Kidney (tissue), 22 donors: ENCODE results near the gene CYP2C18. TPM values are rescaled to one million over a fixed set of nuclear protein-coding genes. Genes with fewer than 3 reads are reported as not detected.
"Not testable (repeated sequence)": the region's sequence is repeated elsewhere in the genome, so short reads cannot be mapped to it uniquely, and the experiment has no call there.

ENCODE experiments used
- DNase-seq, 5 donors: peaks; one replicate each; pipeline ENCODE4 v3.0.0-alpha.2; 2013 to 2020
- FAIRE-seq: peaks from 2 replicates; lab custom pipeline; 2012; peaks lifted over from hg19 to GRCh38; lab: Jason Lieb, UNC
- H3K27ac ChIP-seq, 2 donors: one replicate each; pipeline ENCODE4 v1.7.0; 2013; ENCODE audit warnings: low read depth in 2 of 2, low read length in 2 of 2, inconsistent platforms in 1 of 2
- H3K27me3 ChIP-seq: one replicate; pipeline ENCODE4 v1.7.1; 2013; ENCODE audit warnings: low read length, inconsistent platforms; ENCODE audit not compliant: control insufficient read depth, insufficient read depth
- H3K36me3 ChIP-seq, 3 donors: one replicate each; pipeline versions ENCODE4 v1.7.0 to v1.7.1; 2013; ENCODE audit warnings: low read length in 3 of 3, control low read depth in 1 of 3, inconsistent platforms in 1 of 3; ENCODE audit not compliant: insufficient read depth in 3 of 3, control insufficient read depth in 2 of 3
- H3K4me1 ChIP-seq, 3 donors: one replicate each; pipeline versions ENCODE4 v1.7.0 to v1.7.1; 2013; ENCODE audit warnings: low read length in 3 of 3, inconsistent platforms in 1 of 3, low read depth in 1 of 3; ENCODE audit not compliant: control insufficient read depth in 2 of 3, insufficient read depth in 2 of 3
- H3K4me3 ChIP-seq, 3 donors: one replicate each; pipeline versions ENCODE4 v1.7.0 to v1.8.1; 2013; ENCODE audit warnings: low read length in 3 of 3, control low read depth in 1 of 3, inconsistent platforms in 1 of 3
- H3K9ac ChIP-seq, 3 donors: one replicate each; pipeline versions ENCODE4 v1.7.0 to v1.7.1; 2013; ENCODE audit warnings: low read length in 3 of 3, control low read depth in 1 of 3, inconsistent platforms in 1 of 3
- H3K9me3 ChIP-seq, 3 donors: one replicate each; pipeline versions ENCODE4 v1.7.0 to v1.7.1; 2013; ENCODE audit warnings: low read length in 3 of 3, control low read depth in 1 of 3, inconsistent platforms in 1 of 3; ENCODE audit not compliant: control insufficient read depth in 2 of 3, insufficient read depth in 1 of 3
- CTCF ChIP-seq: IDR thresholded peaks from 3 replicates; pipeline ENCODE4 v1.5.1; 2012; ENCODE audit warnings: mild to moderate bottlenecking, moderate library complexity, borderline replicate concordance; ENCODE audit not compliant: insufficient read depth; ENCODE audit errors: extremely low read depth
- intact Hi-C: fragments of 100-400 bp; cut with DNase I; formaldehyde crosslinking; loops from one replicate; pipeline ENCODE4 v1.11.1; 2022
- long read RNA-seq, 10 donors: library from polyadenylated mRNA in 1 of 10; unstranded in 1 of 10; transcript quantifications; one replicate each; pipeline ENCODE4 v2.0.0 and lab custom pipeline, GENCODE V29; 2021 to 2026
- polyA plus RNA-seq: library from polyadenylated mRNA; stranded (reverse); fragments of 350-450 nt; fragmentation: Illumina TruSeq; extraction: RNeasy Lipid Tissue Mini Kit (QIAGEN cat#74804); gene quantifications from one replicate; pipeline ENCODE4 v1.2.3, GENCODE V29; 2014; ENCODE audit warnings: low read depth, low replicate concordance; ENCODE audit not compliant: insufficient read depth
- total RNA-seq: library from RNA; stranded (reverse); fragmentation: NEBNext Ultra II Directional; extraction: Animal tissue kit (Norgen Biotek cat#: 25700); gene quantifications from one replicate; pipeline ENCODE4 v1.2.1, GENCODE V29; 2021
- donor health status: control.
- donor health status: control.
- donor health status: control.
- donor health status: control.
- donor health status: control.
- donor health status: DM: yes; HTN: yes; CAD: no.
- donor health status: Normal renal cell carcinoma (clear cell type).

Gene CYP2C18
- total RNA-seq: 2.2 TPM
- 0.22 TPM for polyA plus RNA-seq
- long read RNA-seq, donor 1: 0 reads
- long read RNA-seq, donor 2: 0 reads
- long read RNA-seq, donor 3: 0 reads
- long read RNA-seq, donor 4: 0 reads
- long read RNA-seq, donor 5: 0 reads
- long read RNA-seq, donor 6: 0 reads
- long read RNA-seq, donor 7: 0 reads
- long read RNA-seq, donor 8: 0 reads
- long read RNA-seq, donor 9: 0 reads
- long read RNA-seq, donor 10: 0 reads

DNA sequence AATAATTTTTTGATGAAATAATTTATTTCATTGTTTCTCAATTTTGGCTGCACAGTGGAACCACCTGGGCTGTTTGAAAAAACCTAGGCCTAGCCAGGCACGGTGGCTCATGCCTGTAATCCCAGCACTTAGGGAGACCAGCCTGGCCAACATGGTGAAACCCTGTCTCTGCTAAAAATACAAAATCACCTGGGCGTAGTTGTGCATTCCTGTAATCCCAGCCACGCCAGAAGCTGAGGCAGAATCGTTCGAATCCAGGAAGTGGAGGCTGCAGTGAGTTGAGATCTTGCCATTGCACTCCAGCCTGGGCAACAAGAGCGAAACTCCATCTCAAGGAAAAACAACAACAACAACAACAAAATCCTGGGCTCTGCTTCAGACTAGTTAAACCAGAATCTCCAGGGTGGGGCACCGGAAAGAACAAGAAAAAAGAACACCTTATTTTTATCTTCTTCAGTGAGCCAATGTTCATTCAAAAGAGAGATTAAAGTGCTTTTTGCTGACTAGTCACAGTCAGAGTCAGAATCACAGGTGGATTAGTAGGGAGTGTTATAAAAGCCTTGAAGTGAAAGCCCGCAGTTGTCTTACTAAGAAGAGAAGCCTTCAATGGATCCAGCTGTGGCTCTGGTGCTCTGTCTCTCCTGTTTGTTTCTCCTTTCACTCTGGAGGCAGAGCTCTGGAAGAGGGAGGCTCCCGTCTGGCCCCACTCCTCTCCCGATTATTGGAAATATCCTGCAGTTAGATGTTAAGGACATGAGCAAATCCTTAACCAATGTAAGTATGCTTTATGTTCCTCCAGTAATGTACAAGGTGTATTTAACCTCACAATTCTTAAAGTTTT lies at the start of gene CYP2C18:
CYP2C18 (plus strand) TSS at position 516 of the 841 bp plus-strand sequence; CDS start at position 607, 91 bp downstream.
- no peaks in the 10 kb centered on the region for H3K36me3 ChIP-seq
- H3K4me1 ChIP-seq: peaks cover 0 to 8% (median 0%) of the 10 kb centered on the region in 3 donors
- intact Hi-C loops: no loop called here
- no peak within 1 kb of the TSS for H3K4me3 ChIP-seq
- no peak within 1 kb of the TSS for H3K27ac ChIP-seq
- no peak for DNase-seq
- no peak for TF ChIP-seq CTCF
- no peaks in the 10 kb centered on the region for H3K27me3 ChIP-seq
- H3K9ac ChIP-seq: no peak within 1 kb of the TSS
- no peak for FAIRE-seq
- no peaks in the 10 kb centered on the region for H3K9me3 ChIP-seq

DNA sequence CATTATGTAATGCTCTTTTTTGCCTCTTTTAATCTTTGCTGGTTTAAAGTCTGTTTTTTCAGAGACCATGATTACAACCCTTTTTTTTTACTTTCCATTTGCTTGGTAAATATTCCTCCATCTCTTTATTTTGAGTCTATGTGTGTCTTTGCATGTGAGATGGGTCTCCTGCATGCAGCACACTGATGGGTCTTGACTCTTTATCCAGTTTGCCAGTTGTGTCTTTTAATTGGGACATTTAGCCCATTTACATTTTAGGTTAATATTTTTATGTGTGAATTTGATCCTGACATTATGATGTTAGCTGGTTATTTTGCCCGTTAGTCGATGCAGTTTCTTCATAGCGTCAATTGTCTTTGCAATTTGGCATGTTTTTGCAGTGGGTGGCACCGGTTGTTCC lies 45.4 kb upstream of the CYP2C18 start:
- H3K9me3 ChIP-seq: not testable (repeated sequence)

GRCh38 chr10:94639902-94640301 lies 43.6 kb upstream of the CYP2C18 start:
- Histone ChIP-seq H3K9ac (no peak overlapping the region), H3K9me3 (peaks cover 0 to 3% (median 0%) of the 10 kb centered on the region in 3 donors), H3K27me3 (no peaks in the 10 kb centered on the region), H3K4me3 (no peak overlapping the region), H3K4me1 (no peaks in the 10 kb centered on the region), H3K27ac (no peak overlapping the region), H3K36me3 (no peaks in the 10 kb centered on the region)
- intact Hi-C loops: no loop called here
- no peak for TF ChIP-seq CTCF
- DNase-seq (no peak), FAIRE-seq (no peak)

More for the DNA sequence above, 45.4 kb upstream of the CYP2C18 start:
- intact Hi-C loops, H3K9ac ChIP-seq, H3K36me3 ChIP-seq, H3K4me3 ChIP-seq, H3K27ac ChIP-seq, H3K4me1 ChIP-seq, DNase-seq, H3K27me3 ChIP-seq, FAIRE-seq: not testable (repeated sequence)

DNA sequence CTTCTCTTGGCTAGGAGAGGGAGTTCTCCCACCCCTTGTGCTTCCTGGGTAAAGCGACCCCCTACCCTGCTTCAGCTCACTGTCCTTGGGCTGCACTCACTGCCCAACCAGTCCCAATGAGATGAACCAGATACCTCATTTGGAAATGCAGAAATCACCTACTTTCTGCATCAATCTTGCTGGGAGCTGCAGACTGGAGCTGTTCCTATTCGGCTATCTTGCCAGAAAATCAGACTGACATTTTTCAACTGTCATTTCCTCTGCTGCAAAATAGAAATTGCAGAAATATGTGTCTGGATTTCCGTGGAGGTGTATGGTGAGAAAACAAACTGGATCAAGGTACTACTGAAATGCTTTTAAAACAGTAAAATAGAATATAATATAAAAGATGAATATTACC lies 43.0 kb upstream of the CYP2C18 start:
- peaks cover 0 to 3% (median 0%) of the 10 kb centered on the region in 3 donors for H3K9me3 ChIP-seq
- intact Hi-C loops: no loop called here
- no peak for TF ChIP-seq CTCF
- H3K4me3 ChIP-seq: no peak overlapping the region
- FAIRE-seq: no peak
- H3K27ac ChIP-seq: no peak overlapping the region
- H3K36me3 ChIP-seq: no peaks in the 10 kb centered on the region
- no peaks in the 10 kb centered on the region for H3K27me3 ChIP-seq
- DNase-seq: no peak
- H3K4me1 ChIP-seq: no peaks in the 10 kb centered on the region
- no peak overlapping the region for H3K9ac ChIP-seq
